ENCODE measurements around the gene PDE4D. TPM values are rescaled to one million over a fixed set of nuclear protein-coding genes. Genes with fewer than 3 reads are reported as not detected.

PDE4D gene
- total and polyA plus RNA-seq, 12 donors, result 1.2 to 18.9 (median 2.1) TPM

- Histone ChIP-seq H3K4me1 (replicated peaks in 1 of 2) (no peaks in the 10 kb centered on the region), H3K36me3 (replicated peaks in 1 of 2) (no peaks in the 10 kb centered on the region), H3K4me3 (no peak overlapping the region), H3K9me3 (replicated peaks in 1 of 3) (no peaks in the 10 kb centered on the region), H3K27me3 (no peaks in the 10 kb centered on the region), H3K27ac (no peak overlapping the region)
- TF ChIP-seq CTCF (IDR thresholded peaks at IDR 0.05), result no peak
- TF ChIP-seq POLR2A (IDR thresholded peaks at IDR 0.05), result no peak
- 72 to 80% (median 76%) methylated on average over 4 of the region's 4 CpGs for WGBS, 4 donors
- intact Hi-C loops (cut with DNase I), result no loop called here
- DNase-seq, result no peak
These were observed 676.7 kb downstream of the PDE4D start for GRCh38 chr5:59216841-59217240.

DNA sequence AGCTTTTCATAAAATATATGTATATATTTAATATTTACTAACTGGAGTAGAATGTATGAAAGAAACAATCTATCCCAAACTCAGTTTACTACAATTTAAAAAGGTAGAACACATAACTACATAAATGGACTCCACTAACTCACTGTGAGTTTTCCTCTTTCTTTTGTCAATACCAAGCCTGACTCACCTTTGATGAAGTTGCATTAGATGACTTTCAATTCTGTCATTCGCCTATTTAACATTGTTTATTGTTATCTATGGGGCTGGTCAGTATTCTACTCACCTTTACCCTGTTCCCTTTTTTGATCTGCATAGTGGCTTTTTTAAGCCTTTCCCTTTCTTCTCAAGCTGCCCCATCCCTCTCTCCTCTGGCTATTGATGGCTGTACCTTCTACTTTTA, 680.9 kb downstream of the PDE4D start:
- TF ChIP-seq POLR2A (IDR thresholded peaks at IDR 0.05) (no peak), CTCF (IDR thresholded peaks at IDR 0.05) (no peak)
- WGBS, 4 donors, result 83 to 93% (median 90%) methylated on average over 1 of the region's 1 CpG
- intact Hi-C loops (cut with DNase I), result no loop called here
- no peak overlapping the region for H3K27ac ChIP-seq
- no peaks in the 10 kb centered on the region for H3K27me3 ChIP-seq
- H3K9me3 ChIP-seq (replicated peaks in 1 of 3), result no peaks in the 10 kb centered on the region
- H3K4me3 ChIP-seq, result no peak overlapping the region
- no peaks in the 10 kb centered on the region for H3K36me3 ChIP-seq (replicated peaks in 1 of 2)
- no peaks in the 10 kb centered on the region for H3K4me1 ChIP-seq (replicated peaks in 1 of 2)
- DNase-seq, result no peak

DNA sequence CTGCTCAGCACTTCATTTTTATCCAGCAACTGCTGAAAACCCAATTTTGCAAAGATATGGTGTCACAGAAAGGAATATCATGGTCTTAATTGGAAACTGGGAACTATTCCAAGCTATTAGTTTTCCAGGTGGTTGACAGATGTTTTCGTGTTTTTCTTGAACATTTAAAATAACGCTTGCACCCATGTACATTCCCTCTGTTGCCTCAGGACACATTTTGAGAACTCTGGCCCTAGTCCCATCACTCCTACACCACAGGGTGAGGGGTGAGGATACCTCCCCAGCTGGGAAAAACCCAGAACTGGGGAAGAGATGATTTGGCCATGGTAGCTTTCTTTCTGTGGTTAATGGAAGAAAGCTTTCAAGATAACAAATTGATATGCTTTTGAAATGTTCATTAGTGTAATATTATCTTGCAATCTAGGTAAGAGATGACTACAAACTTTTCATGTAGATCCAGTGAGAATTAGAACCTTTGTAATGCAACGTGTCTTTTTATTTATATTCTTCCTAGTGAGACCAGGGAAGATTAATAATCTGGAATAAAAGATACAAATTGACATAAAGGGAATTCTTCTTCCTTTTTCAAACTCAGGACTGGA, 683.7 kb downstream of the PDE4D start:
- TF ChIP-seq CTCF (IDR thresholded peaks at IDR 0.05) (no peak), POLR2A (IDR thresholded peaks at IDR 0.05) (no peak)
- WGBS, 4 donors, result 59 to 70% (median 63%) methylated on average over 3 of the region's 3 CpGs
- H3K36me3 ChIP-seq (replicated peaks in 1 of 2), result no peaks in the 10 kb centered on the region
- intact Hi-C loops (cut with DNase I), result no loop called here
- no peaks in the 10 kb centered on the region for H3K27me3 ChIP-seq
- DNase-seq, result no peak
- H3K9me3 ChIP-seq (replicated peaks in 1 of 3), result no peaks in the 10 kb centered on the region
- H3K4me1 ChIP-seq (replicated peaks in 1 of 2), result no peaks in the 10 kb centered on the region
- no peak overlapping the region for H3K27ac ChIP-seq
- no peak overlapping the region for H3K4me3 ChIP-seq

DNA sequence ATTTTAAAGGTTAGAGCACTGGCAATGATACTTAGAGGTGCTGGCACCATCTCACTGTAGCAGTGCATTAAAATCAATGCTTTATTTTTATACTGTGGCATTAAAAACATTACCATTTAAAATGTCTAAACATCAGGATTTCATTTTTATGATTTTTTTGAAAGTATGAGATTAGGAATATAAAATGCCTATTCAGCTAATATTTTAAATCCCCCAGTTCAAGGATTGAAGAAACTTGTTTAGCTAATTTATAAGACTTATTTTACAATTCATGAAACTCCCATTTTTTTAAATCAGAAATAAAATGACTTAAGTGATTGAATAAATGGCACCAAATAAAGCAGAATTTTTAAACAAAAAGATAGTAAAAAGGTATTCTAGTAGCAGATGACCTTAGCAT, 685.1 kb downstream of the PDE4D start:
- Histone ChIP-seq H3K9me3 (replicated peaks in 1 of 3) (no peaks in the 10 kb centered on the region), H3K4me3 (no peak overlapping the region), H3K4me1 (replicated peaks in 1 of 2) (no peaks in the 10 kb centered on the region), H3K36me3 (replicated peaks in 1 of 2) (no peaks in the 10 kb centered on the region), H3K27me3 (no peaks in the 10 kb centered on the region), H3K27ac (no peak overlapping the region)
- intact Hi-C loops (cut with DNase I), result no loop called here
- DNase-seq, result no peak
- TF ChIP-seq POLR2A (IDR thresholded peaks at IDR 0.05) (no peak), CTCF (IDR thresholded peaks at IDR 0.05) (no peak)
